Adrenal gland (tissue), 5 donors: ENCODE results near the gene TCEAL8.
A peak's percentile ranks its signal among the peaks of the same experiment; 100 is the strongest.

Experiments used
- POLR2A ChIP-seq, 2 donors: fragments of 450-650 bp; IDR thresholded peaks; one replicate each; pipeline ENCODE4 v1.6.1; 2017; ENCODE audit warnings: antibody characterized with exemption in 2 of 2, mild to moderate bottlenecking in 2 of 2, moderate library complexity in 1 of 2
- TF ChIP-seq, protein P1 (sequence below), 6 experiments: fragments of 450-650 bp in 4 of 6; fragments of 200-600 bp in 2 of 6; sonication (generic) in 1 of 6; IDR thresholded peaks; 1 replicate in 5 of 6; 2 replicates in 1 of 6; pipeline versions ENCODE4 v1.5.1 to v1.8.0; 2016 to 2021; ENCODE audit warnings: antibody characterized with exemption in 6 of 6, mild to moderate bottlenecking in 2 of 6, moderate library complexity in 1 of 6
- donor health status: DM: no; HTN: no; CAD: no.

DNA sequence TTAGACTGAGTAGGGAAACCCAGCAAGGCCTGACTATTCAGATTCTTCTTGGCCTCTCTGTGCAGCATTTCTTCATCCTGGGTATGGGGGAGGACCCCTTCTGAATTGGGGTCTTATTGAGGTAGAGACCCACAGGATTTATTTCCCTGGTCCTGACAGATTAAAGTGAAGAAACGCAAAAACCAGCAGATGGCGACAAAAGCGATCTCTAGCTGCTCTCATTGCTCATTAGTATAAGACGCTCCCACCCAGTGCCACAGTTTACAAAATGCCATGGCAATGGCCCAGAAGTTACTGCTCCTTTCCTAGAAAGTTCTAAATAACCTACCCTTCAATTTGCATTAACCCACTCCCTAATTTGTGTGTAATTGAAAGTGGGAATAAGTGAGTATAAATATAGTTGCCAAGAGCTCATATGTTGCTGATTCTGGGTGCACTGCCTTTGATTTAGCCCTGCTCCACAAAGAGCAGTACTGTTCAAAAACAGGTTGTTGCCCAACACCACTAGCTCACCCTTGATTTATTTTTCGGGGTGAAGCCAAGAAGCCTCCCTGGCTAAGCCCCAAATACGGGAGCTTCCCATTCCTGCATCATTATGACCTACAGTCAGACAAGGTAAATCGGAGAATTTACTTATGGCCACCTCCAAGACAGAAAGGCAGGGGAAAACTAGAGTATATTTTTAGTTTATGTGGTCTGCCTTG lies 43.8 kb downstream of the TCEAL8 start:
- TF ChIP-seq POLR2A (IDR thresholded peaks at IDR 0.05): no peak
- TF ChIP-seq, protein P1, sequence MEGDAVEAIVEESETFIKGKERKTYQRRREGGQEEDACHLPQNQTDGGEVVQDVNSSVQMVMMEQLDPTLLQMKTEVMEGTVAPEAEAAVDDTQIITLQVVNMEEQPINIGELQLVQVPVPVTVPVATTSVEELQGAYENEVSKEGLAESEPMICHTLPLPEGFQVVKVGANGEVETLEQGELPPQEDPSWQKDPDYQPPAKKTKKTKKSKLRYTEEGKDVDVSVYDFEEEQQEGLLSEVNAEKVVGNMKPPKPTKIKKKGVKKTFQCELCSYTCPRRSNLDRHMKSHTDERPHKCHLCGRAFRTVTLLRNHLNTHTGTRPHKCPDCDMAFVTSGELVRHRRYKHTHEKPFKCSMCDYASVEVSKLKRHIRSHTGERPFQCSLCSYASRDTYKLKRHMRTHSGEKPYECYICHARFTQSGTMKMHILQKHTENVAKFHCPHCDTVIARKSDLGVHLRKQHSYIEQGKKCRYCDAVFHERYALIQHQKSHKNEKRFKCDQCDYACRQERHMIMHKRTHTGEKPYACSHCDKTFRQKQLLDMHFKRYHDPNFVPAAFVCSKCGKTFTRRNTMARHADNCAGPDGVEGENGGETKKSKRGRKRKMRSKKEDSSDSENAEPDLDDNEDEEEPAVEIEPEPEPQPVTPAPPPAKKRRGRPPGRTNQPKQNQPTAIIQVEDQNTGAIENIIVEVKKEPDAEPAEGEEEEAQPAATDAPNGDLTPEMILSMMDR (IDR thresholded peaks at IDR 0.05): peak in 5 of 6 experiments; percentile 24 to 53 (median 43)
